ENCODE results near the gene ARL6IP6. TPM values are rescaled to one million over a fixed set of nuclear protein-coding genes. Genes with fewer than 3 reads are reported as not detected.

The ARL6IP6 gene
- total and polyA plus RNA-seq, 11 donors, result 3.8 to 9.6 (median 6.4) TPM

- peak in 4 of 12 donors; percentile 16 to 31 (median 24) for TF ChIP-seq CTCF (IDR thresholded peaks at IDR 0.05)
- TF ChIP-seq POLR2A (IDR thresholded peaks at IDR 0.05), result no peak
- 27 to 31% (median 29%) methylated on average over 8 of the region's 8 CpGs for WGBS, 4 donors
- H3K27ac ChIP-seq, result no peak overlapping the region
- DNase-seq, result no peak
- H3K36me3 ChIP-seq, result peaks cover 0 to 48% (median 38%) of the 10 kb centered on the region in 9 donors
- intact Hi-C loops (cut with DNase I), result loop anchor here in 5 of 10 donors (5.0 to 10.0 kb wide), 2 partner anchors 539 to 541 kb away; partner anchors contain the start of gene STAM2 (in 5 of the 5)
- H3K9me3 ChIP-seq, result no peaks in the 10 kb centered on the region
- H3K27me3 ChIP-seq, result no peaks in the 10 kb centered on the region
- H3K4me3 ChIP-seq, result peak overlapping the region in 9 of 12 donors; percentile 83 to 96 (median 90)
- no peak for ATAC-seq
- H3K4me1 ChIP-seq, result peaks cover 0 to 45% (median 28%) of the 10 kb centered on the region in 12 donors
Measured at GRCh38 chr2:152715854-152716428, 2.5 kb upstream of the ARL6IP6 start.

- H3K4me1 ChIP-seq, result peaks cover 0 to 53% (median 28%) of the 10 kb centered on the region in 12 donors
- intact Hi-C loops (cut with DNase I), result loop anchor here in 5 of 10 donors (5.0 to 10.0 kb wide), 2 partner anchors 540 to 542 kb away; partner anchors contain the start of gene STAM2 (in 5 of the 5)
- ATAC-seq (no peak), DNase-seq (peak in 3 of 5 donors; percentile 13 to 37 (median 19))
- TF ChIP-seq POLR2A (IDR thresholded peaks at IDR 0.05), result no peak
- no peak for TF ChIP-seq CTCF (IDR thresholded peaks at IDR 0.05)
- H3K27me3 ChIP-seq, result no peaks in the 10 kb centered on the region
- peak overlapping the region; percentile 81 to 96 (median 90) for H3K4me3 ChIP-seq
- H3K27ac ChIP-seq, result peak overlapping the region; percentile 84 to 99 (median 96)
- peaks cover 0 to 47% (median 35%) of the 10 kb centered on the region in 9 donors for H3K36me3 ChIP-seq
- WGBS, 4 donors, result 0 to 1% (median 0%) methylated on average over 13 of the region's 13 CpGs
- no peaks in the 10 kb centered on the region for H3K9me3 ChIP-seq
Measured at GRCh38 chr2:152716805-152717227, 1.6 kb upstream of the ARL6IP6 start.

DNA sequence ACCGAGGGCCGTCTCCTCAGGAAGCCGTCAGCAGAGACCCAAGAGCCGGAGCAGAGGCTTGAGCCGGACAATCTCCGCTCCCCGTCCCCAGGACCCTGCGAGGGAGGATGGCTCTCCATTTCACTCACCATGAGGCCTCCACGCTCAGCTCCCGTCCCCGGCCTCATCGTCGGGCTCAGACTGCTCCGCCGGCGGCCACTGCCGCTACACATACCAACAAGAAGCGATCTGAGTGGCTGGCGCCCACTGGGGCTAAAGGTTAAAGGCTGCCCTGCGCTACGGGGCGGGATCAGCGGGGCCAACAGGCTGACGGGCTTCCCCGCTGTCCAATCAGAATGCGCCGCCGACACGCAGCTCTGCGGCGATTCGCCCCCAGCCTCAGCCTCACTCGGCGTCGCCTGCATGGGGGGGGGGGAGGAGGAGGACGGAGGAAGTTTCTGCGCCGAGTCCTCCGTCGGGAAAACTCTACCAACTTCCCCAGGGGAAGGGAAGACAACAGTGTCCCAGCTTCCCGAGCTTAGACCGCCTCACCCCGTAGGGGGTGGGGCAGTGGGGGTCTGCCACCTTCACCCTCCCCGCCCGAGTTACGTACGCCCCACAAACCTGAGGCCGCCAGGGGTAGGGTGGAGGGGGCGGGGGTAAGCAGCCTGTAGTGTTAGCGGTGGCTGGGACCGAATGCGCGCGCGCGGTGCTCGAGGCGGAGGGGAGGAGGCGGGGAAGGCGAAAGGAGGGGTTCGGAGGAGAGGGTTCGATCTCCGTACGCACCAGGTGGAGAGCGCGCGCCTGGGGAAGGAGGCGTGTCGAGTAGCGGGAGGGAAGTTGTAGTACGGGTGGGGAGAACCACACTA is 968 bp upstream of the ARL6IP6 start, which contains the start of gene PRPF40A:
Gene PRPF40A (minus strand): TSS at position 234 of the 848 bp plus-strand sequence. CDS start 22 bp downstream, at position 212.
- ATAC-seq (peak; percentile 95 to 96 (median 96)), DNase-seq (peak; percentile 99 to 100 (median 99))
- TF ChIP-seq CTCF (IDR thresholded peaks at IDR 0.05), result peak in 1 of 12 donors; percentile 14
- peak in 1 of 2 donors; percentile 66 for TF ChIP-seq POLR2A (IDR thresholded peaks at IDR 0.05)
- intact Hi-C loops (cut with DNase I), result loop anchor here in 5 of 10 donors (5.0 to 10.0 kb wide), 2 partner anchors 540 to 543 kb away; partner anchors contain the start of gene STAM2 (in 5 of the 5)
- no peaks in the 10 kb centered on the region for H3K27me3 ChIP-seq
- WGBS, 4 donors, result 0 to 1% (median 0%) methylated on average over 49 to 71 of the region's 71 CpGs
- H3K4me3 ChIP-seq, result peak within 1 kb of the TSS; percentile 81 to 96 (median 90)
- peaks cover 0 to 42% (median 29%) of the 10 kb centered on the region in 9 donors for H3K36me3 ChIP-seq
- H3K27ac ChIP-seq, result peak within 1 kb of the TSS; percentile 86 to 99 (median 96)
- H3K9me3 ChIP-seq, result no peaks in the 10 kb centered on the region
- peaks cover 0 to 57% (median 28%) of the 10 kb centered on the region in 12 donors for H3K4me1 ChIP-seq

Data from heart left ventricle (tissue), 16 donors.